ENCODE results near the gene ACTMAP.

ACTMAP gene

GRCh38 chr19:40716482-40717324 is 33.6 kb downstream of the ACTMAP start, which contains the start of the genes COQ8B and ITPKC:
TSS of gene COQ8B (minus strand) at chr19:40716886. CDS start at chr19:40714632, 2,254 bp downstream.
TSS of gene ITPKC (plus strand) at chr19:40717112. CDS start at chr19:40717136, 24 bp downstream.
- H3K9me2 ChIP-seq (replicated peaks; ENCODE audit: insufficient read depth, low read length): no peaks in the 10 kb centered on the region
- peaks cover 4% of the 10 kb centered on the region; the same call in 1 of the 2 replicates for H3F3A ChIP-seq (ENCODE audit: insufficient read depth, low read length)
- H3K36me3 ChIP-seq (replicated peaks; ENCODE audit: insufficient read depth, low read length): no peaks in the 10 kb centered on the region
- H3K79me2 ChIP-seq (ENCODE audit: low read length): peaks cover 24% of the 10 kb centered on the region
- peak within 1 kb of the TSS; percentile 100 for H3K4me2 ChIP-seq (ENCODE audit: low read depth, low read length)
- H3K27me3 ChIP-seq (replicated peaks; ENCODE audit: insufficient read depth, low read length): no peaks in the 10 kb centered on the region
- TF ChIP-seq CTCF (IDR thresholded peaks at IDR 0.05; ENCODE audit: low read length) (no peak), EZH2phosphoT487 (IDR thresholded peaks at IDR 0.05; ENCODE audit: low read length) (no peak), EZH2 (optimal IDR thresholded peaks at IDR 0.05; ENCODE audit: low read depth, low read length) (no peak)
- H3K27ac ChIP-seq (ENCODE audit: low read length): peak within 1 kb of the TSS; percentile 60; the same call in 1 of the 2 replicates
- peak within 1 kb of the TSS; percentile 86 for H3K9ac ChIP-seq (ENCODE audit: low read length)
- DNase-seq: peak; percentile 99
- H4K20me1 ChIP-seq (ENCODE audit: insufficient read depth, low read length): no peaks in the 10 kb centered on the region
- H3K9me3 ChIP-seq (replicated peaks; ENCODE audit: insufficient read depth, low read length): no peaks in the 10 kb centered on the region
- H2AFZ ChIP-seq (ENCODE audit: low read length): peak within 1 kb of the TSS; percentile 94
- H3K4me1 ChIP-seq (ENCODE audit: low read length): peaks cover 37% of the 10 kb centered on the region
- peak within 1 kb of the TSS; percentile 85 for H3K4me3 ChIP-seq (ENCODE audit: low read length)

GRCh38 chr19:40716031-40716481 is 34.2 kb downstream of the ACTMAP start:
- H3K36me3 ChIP-seq (replicated peaks; ENCODE audit: insufficient read depth, low read length): no peaks in the 10 kb centered on the region
- H3K27me3 ChIP-seq (replicated peaks; ENCODE audit: insufficient read depth, low read length): no peaks in the 10 kb centered on the region
- H3K4me3 ChIP-seq (ENCODE audit: low read length): peak overlapping the region; percentile 85
- H3K79me2 ChIP-seq (ENCODE audit: low read length): peaks cover 24% of the 10 kb centered on the region
- no peaks in the 10 kb centered on the region for H3K9me3 ChIP-seq (replicated peaks; ENCODE audit: insufficient read depth, low read length)
- no peak for DNase-seq
- no peaks in the 10 kb centered on the region for H3K9me2 ChIP-seq (replicated peaks; ENCODE audit: insufficient read depth, low read length)
- H3K9ac ChIP-seq (ENCODE audit: low read length): peak overlapping the region; percentile 86
- TF ChIP-seq CTCF (IDR thresholded peaks at IDR 0.05; ENCODE audit: low read length) (no peak), EZH2phosphoT487 (IDR thresholded peaks at IDR 0.05; ENCODE audit: low read length) (no peak), EZH2 (optimal IDR thresholded peaks at IDR 0.05; ENCODE audit: low read depth, low read length) (no peak)
- H3F3A ChIP-seq (ENCODE audit: insufficient read depth, low read length): peaks cover 4% of the 10 kb centered on the region; the same call in 1 of the 2 replicates
- H2AFZ ChIP-seq (ENCODE audit: low read length): peak overlapping the region; percentile 94
- peak overlapping the region; percentile 100 for H3K4me2 ChIP-seq (ENCODE audit: low read depth, low read length)
- peak overlapping the region; percentile 60; the same call in 1 of the 2 replicates for H3K27ac ChIP-seq (ENCODE audit: low read length)
- peaks cover 37% of the 10 kb centered on the region for H3K4me1 ChIP-seq (ENCODE audit: low read length)
- H4K20me1 ChIP-seq (ENCODE audit: insufficient read depth, low read length): no peaks in the 10 kb centered on the region

GRCh38 chr19:40714441-40715299 is 35.6 kb downstream of the ACTMAP start:
- Histone ChIP-seq H3K27ac (ENCODE audit: low read length) (no peak overlapping the region), H3K27me3 (replicated peaks; ENCODE audit: insufficient read depth, low read length) (no peaks in the 10 kb centered on the region), H3K9me3 (replicated peaks; ENCODE audit: insufficient read depth, low read length) (no peaks in the 10 kb centered on the region), H3K4me3 (ENCODE audit: low read length) (peak overlapping the region; percentile 69), H3F3A (ENCODE audit: insufficient read depth, low read length) (peaks cover 4% of the 10 kb centered on the region; the same call in 1 of the 2 replicates), H2AFZ (ENCODE audit: low read length) (peak overlapping the region; percentile 92), H3K9me2 (replicated peaks; ENCODE audit: insufficient read depth, low read length) (no peaks in the 10 kb centered on the region), H4K20me1 (ENCODE audit: insufficient read depth, low read length) (no peaks in the 10 kb centered on the region), H3K4me2 (ENCODE audit: low read depth, low read length) (peak overlapping the region; percentile 100), H3K4me1 (ENCODE audit: low read length) (peaks cover 37% of the 10 kb centered on the region), H3K36me3 (replicated peaks; ENCODE audit: insufficient read depth, low read length) (no peaks in the 10 kb centered on the region), H3K9ac (ENCODE audit: low read length) (peak overlapping the region; percentile 68), H3K79me2 (ENCODE audit: low read length) (peaks cover 24% of the 10 kb centered on the region)
- peak; percentile 88 for DNase-seq
- no peak for TF ChIP-seq EZH2 (optimal IDR thresholded peaks at IDR 0.05; ENCODE audit: low read depth, low read length)
- TF ChIP-seq CTCF (IDR thresholded peaks at IDR 0.05; ENCODE audit: low read length): no peak
- TF ChIP-seq EZH2phosphoT487 (IDR thresholded peaks at IDR 0.05; ENCODE audit: low read length): no peak
